ENCODE measurements around the gene MUTYH.
"Not testable (repeated sequence)": the region's sequence is repeated elsewhere in the genome, so short reads cannot be mapped to it uniquely, and the experiment has no call there.

The MUTYH gene

DNA sequence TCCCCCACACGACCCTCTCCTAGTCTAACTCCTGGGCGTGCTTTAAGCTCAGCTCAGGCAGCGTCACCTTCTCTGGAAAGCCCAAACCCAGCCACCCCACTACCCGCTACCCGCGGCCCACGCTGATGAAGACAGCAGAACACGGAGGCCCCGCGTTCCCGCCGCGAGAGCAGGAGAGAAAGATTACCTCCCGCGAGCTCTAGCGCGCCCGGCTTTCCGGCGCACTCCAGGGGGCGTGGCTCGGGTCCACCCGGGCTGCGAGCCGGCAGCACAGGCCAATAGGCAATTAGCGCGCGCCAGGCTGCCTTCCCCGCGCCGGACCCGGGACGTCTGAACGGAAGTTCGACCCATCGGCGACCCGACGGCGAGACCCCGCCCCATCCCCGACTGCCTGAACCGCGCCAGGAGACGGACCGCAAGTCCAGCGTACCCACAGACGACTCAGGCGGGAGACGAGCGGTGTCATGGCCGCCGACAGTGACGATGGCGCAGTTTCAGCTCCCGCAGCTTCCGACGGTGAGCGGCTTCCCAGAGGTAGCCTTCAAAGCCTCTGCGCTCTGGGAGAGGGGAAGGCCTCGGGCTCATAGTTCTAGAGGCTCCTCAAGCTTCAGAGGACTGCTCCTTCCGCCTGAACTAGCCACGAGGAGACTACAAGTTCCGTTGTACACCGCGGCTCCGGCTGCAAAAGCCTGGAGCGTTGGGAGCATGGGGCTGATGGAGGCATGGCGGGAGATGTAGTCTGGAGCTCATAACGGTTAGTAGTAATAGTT lies at the start of gene MUTYH, which contains the start of gene TOE1:
Gene MUTYH (minus strand): TSS at position 652 of the 770 bp plus-strand sequence. CDS start 5,935 bp downstream, outside the sequence.
Gene TOE1 (plus strand): TSS at position 382 of the 770 bp plus-strand sequence. CDS start 83 bp downstream, at position 465.
- peak; percentile 97 for DNase-seq

- no peak for DNase-seq
These were observed 46.0 kb upstream of the MUTYH start for GRCh38 chr1:45386219-45386618.

- DNase-seq: no peak
These were observed 45.1 kb upstream of the MUTYH start for GRCh38 chr1:45385302-45385701.

DNA sequence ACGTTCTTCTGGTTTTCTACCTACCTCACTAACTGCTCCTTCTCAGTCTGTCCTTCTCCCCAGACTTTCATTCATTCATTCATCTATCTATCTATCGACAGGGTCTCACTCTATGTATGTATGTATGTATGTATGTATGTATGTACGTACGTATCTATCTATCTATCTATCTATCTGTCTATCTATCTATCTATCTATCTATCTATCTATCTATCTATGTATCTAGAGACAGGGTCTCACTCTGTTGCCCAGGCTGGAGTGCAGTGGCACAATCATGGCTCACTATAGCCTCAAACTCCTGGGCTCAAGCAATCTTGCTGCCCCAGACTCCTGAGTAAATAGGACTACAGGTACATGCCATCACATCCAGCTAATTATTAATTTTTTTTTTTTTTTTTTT lies 44.0 kb upstream of the MUTYH start:
- not testable (repeated sequence) for DNase-seq

DNA sequence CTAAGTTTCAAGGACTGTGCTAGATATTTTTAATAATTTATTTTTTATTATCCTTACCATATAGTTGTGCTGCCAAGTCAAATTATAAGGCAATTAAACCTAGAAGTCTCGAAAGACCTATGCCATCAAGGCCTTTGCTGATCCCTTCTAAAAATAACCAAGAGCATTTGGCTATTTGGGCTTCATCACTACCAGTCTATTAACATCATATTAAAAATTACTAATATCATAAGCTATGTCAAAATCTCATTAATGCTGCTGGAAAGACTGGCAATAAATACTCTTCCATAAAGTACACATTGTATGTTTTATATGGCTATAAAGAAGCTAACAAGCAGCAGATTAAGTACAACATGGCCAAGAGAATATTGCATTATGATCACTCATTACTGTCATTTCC lies 43.0 kb upstream of the MUTYH start:
- DNase-seq: no peak

DNA sequence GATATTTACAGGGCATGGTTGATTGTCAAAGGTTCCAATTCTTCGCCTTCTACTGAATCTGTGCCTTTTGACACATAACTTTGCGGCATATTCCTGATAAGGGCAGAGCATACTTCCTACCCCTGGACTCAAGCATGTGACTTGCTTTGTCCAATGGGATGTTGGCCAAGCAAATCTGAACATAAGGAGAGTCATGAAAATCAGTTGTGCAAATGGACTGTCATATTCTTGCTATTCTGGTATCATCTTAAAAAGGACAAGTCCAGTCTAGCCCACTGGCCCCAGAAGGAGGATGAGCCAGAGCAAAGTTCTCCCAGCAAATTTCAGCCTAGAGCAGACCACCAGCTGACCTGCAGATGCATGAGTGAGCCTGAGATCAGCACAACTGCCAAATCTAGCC lies 41.0 kb upstream of the MUTYH start:
- DNase-seq: no peak

GRCh38 chr1:45380730-45381129 lies 40.5 kb upstream of the MUTYH start:
- DNase-seq: no peak

- DNase-seq: no peak
These were observed 39.9 kb upstream of the MUTYH start for GRCh38 chr1:45380125-45380524.

DNA sequence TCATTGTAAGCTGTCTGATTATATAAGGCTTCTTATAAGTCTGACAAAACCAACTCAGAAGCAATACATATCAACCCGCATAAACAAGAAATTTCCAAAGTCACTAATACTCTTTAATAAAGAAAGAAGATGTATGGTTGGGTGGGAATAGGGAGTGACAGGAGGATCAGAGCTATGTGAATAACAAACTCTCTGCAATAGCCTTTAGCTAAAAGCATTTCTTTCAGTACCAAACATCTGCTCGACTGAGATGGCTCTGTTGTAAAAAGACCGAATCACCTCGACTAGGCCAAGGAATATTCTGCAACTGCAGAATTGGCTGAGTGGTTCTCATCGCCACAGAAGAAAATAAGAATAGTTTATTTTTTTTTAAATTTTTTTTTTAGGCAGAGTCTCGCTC lies 39.3 kb upstream of the MUTYH start:
- DNase-seq: no peak

GRCh38 chr1:45378184-45378583 lies 37.9 kb upstream of the MUTYH start:
- no peak for DNase-seq

DNA sequence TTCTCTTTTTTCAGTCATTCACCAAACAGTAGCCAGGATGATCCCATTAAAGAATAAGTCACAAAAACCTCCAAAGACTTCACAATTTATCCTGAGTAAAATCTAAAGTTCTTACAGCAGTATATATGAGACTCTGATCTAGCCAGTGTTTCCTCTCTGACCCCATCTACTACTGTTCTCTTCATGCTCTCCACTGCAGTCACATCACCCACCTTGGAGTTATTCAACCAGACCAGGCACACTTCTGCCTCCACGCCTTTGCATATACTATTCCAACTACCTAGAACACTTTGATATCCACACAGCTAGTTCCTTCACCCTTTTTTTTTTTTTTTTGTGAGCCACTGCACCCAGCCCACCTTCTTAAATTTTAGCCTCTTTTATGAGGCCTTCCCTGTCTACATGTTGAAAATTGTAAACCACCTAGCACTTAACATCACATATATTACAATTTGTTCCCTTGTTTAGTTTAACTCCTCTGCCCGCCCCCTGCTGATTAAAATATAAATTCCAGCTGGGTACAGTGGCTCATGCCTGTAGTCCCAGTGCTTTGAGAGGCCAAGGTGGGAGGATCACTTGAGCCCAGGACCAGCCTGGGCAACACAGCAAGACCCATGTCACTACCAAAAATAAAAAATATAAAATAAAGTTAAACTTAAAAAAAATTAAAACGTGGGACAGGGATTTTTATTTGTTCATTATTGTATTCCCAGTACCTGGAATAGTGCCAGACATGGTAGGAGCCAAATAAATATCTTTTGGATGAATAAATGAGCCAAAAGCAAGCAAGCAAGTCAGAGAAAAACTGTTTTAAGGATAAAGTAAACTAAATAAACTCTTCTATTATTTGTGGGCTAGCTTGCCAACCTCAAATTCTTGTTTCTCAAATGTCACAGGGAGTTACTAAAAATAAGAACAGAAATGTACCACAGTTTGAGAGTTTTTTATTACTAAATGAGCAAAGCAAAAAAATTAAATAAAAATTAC lies 35.2 kb upstream of the MUTYH start:
- DNase-seq: no peak

GRCh38 chr1:45373573-45373972 lies 33.3 kb upstream of the MUTYH start:
- DNase-seq: no peak

DNA sequence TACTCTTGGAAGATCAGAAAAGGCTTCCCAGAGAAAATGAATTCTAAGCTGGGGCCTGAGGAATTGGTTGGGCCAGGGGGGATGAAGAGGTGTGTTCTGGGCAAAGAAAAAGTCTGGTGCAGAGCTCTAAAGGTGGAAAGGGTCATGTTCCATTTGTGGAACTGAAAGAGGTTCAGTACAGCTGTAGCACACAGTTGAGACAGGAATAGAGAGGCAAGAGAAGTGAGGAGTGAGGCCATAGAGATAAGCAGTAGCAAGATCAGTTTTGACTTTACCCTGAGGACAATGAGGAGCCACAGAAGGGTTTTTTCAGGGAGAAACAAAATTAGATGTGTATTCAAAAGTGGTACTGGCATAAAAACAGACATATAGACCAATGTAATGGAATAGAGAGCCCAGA lies 30.3 kb upstream of the MUTYH start:
- DNase-seq: no peak

GRCh38 chr1:45365051-45365450 lies 24.8 kb upstream of the MUTYH start:
- no peak for DNase-seq

DNA sequence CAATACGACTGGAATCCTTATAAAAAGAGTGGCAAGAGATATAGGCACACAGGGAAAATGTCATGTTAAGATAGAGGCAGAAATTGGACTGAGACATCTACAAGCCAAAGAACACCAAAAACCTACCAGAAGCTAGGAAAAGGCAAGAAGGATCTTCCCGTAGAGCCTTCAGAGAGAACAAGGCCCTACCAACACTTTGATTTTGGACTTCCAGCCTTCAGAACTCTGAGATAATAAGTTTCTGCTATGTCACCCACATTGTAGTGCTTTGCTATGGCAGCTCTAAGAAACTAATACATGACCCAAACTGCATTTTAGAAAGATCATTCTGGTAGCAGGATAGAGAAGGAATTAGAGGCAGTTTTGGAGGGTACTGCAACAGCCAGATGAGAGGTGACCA lies 24.1 kb upstream of the MUTYH start:
- DNase-seq: no peak

DNA sequence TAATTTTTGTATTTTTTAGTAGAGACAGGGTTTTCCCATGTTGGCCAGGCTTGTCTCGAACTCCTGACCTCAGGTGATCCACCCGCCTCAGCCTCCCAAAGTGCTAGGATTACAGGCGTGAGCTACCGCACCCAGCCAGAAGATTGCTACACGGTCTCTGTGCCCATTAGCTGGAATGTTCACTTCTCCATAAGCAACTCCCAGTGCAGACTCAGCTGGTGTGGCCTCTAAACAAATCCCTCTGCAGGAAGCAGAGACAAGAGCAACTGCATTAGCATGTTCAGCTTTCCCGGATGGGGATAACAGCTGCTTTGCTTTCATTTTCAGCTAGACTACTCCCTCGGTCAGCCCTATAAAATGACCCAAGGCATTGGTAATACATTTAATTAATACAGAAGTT lies 20.7 kb upstream of the MUTYH start:
- not testable (repeated sequence) for DNase-seq

GRCh38 chr1:45359882-45360513 lies 19.8 kb upstream of the MUTYH start:
- no peak for DNase-seq

GRCh38 chr1:45356186-45356585 lies 15.9 kb upstream of the MUTYH start:
- no peak for DNase-seq

DNA sequence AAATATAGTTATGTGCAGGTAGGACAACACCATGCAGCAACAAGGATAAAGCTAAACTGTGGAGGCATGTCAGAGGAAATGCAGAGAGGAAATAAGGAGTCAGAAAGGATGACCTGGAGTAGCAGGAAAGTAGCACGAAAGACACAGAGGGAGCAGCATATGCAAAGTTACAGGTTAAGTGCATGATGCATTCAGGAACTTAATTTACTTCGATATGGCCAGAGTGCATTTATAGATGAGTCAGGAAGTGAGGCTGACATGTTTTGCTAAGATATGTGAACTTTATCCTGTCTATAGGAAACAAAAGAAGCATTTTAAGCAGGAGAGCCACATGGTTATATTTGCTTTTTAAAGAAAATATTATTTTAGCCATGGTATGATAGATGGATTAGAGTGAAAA lies 15.4 kb upstream of the MUTYH start:
- DNase-seq: no peak

- DNase-seq: no peak
These were observed 14.6 kb upstream of the MUTYH start for GRCh38 chr1:45354838-45355237.

DNA sequence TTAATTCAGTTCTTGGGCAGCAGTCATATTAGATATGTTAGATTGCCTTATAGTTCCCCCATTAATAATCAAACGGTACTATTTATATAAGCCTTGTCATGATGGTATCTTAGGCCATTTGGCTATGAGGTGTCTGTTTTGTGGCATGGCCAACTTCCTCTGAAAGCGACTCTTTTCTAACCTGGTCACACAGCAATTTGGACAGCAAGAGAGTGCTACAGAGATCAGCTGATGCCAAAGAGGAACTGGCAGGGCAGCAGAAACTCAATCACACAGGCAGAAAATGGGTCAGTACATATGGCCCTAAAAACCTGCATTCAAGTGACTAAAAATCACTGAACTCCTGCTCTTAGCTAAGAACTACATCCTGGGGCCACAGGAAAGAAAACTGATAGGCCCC lies 13.4 kb upstream of the MUTYH start:
- no peak for DNase-seq

DNA sequence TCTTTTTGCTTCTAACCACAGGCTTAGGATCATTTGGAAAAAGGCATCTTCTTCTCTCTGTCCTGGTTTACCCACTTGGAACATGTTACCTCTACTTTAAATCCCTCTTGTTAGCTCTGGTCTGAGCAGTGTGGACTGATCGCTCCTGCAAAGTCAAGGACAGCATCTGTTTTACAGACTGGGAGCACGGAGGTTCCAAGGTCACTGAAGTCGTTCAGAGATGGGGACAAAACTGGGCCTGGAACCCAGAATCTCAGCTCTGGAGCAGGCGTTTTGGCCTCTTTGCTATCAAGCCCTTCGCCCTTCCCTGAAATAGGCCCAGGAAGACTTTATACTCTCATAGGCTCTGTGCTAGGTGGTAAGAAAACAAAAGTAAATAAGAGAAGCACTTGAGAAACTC lies 11.3 kb upstream of the MUTYH start:
- no peak for DNase-seq

DNA sequence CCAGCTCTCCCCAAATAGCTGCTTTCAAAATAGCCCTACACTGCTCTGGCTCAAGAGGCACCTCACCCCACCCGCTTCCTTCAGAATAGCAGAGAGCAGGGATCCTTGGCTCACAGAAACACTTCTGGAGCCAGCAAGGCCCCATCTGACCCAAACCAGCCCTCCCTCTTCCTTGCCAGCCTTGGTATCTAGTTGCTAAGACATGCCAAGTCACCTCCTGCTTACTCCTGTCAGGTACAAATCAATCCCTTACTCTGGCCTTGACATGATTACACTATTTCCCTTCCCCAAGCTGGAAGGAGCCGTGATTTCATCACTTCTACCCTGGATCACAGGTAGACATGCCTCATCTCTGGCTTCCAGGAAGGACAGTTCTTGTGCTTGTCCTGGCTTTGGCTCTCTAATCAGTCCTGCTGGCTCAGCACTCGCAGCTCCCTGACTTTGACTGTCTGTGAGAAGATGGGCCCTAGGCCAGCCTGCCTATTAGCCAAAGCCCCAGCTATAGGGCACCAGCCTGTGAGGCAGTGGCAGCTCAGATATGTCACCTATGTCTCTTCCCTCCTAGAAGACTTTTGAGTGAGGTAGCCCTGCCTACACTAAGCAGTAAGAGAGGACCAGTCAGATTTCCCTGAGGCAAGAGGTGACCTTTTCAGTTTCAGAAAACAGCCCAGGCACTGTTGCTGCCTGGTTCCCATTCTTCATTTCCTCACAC lies 8.9 kb upstream of the MUTYH start:
- DNase-seq: no peak
